ENCODE measurements around the gene SNRNP70. TPM values are rescaled to one million over a fixed set of nuclear protein-coding genes. Genes with fewer than 3 reads are reported as not detected.

Gene SNRNP70
- total RNA-seq, 6 experiments from 2014 or later: 80.8 to 187 (median 123) TPM

- H3K4me3 ChIP-seq: peak overlapping the region; percentile 68 to 73 (median 69)
- no peaks in the 10 kb centered on the region for H3K36me3 ChIP-seq
- intact Hi-C loops (cut with DNase I): no loop called here
- no peaks in the 10 kb centered on the region for H3K27me3 ChIP-seq
- TF ChIP-seq POLR2A (IDR thresholded peaks at IDR 0.05): peak; percentile 47
- TF ChIP-seq CTCF (IDR thresholded peaks at IDR 0.05): no peak
- peaks cover 0 to 14% (median 2%) of the 10 kb centered on the region in 4 donors for H3K4me1 ChIP-seq
- peak; percentile 76 to 82 (median 78) for ATAC-seq
- DNase-seq: peak; percentile 97 to 99 (median 99)
- WGBS (ENCODE audit: insufficient coverage, low coverage, low lambda C conversion rate, missing lambda C conversion rate): 13% methylated on average over 17 of the region's 49 CpGs
- no peaks in the 10 kb centered on the region for H3K9me3 ChIP-seq
- H3K27ac ChIP-seq: peak overlapping the region; percentile 86 to 93 (median 88)
Measured at GRCh38 chr19:49148784-49149651, 63.8 kb downstream of the SNRNP70 start.

GRCh38 chr19:49149652-49150105 is 64.4 kb downstream of the SNRNP70 start:
- Histone ChIP-seq H3K4me1 (peaks cover 0 to 14% (median 2%) of the 10 kb centered on the region in 4 donors), H3K4me3 (peak overlapping the region; percentile 68 to 73 (median 69)), H3K27me3 (no peaks in the 10 kb centered on the region), H3K36me3 (no peaks in the 10 kb centered on the region), H3K27ac (peak overlapping the region; percentile 86 to 93 (median 88)), H3K9me3 (no peaks in the 10 kb centered on the region)
- 2% methylated on average over 10 of the region's 23 CpGs for WGBS (ENCODE audit: insufficient coverage, low coverage, low lambda C conversion rate, missing lambda C conversion rate)
- TF ChIP-seq CTCF (IDR thresholded peaks at IDR 0.05) (no peak), POLR2A (IDR thresholded peaks at IDR 0.05) (no peak)
- peak in 2 of 3 donors; percentile 46 to 74 for DNase-seq
- intact Hi-C loops (cut with DNase I): no loop called here
- peak; percentile 29 to 41 (median 34) for ATAC-seq

GRCh38 chr19:49150106-49150943 is 65.1 kb downstream of the SNRNP70 start:
- DNase-seq: peak; percentile 90 to 95 (median 93)
- Histone ChIP-seq H3K36me3 (no peaks in the 10 kb centered on the region), H3K27me3 (no peaks in the 10 kb centered on the region), H3K4me3 (peak overlapping the region; percentile 68 to 73 (median 69)), H3K4me1 (peaks cover 0 to 14% (median 2%) of the 10 kb centered on the region in 4 donors), H3K9me3 (no peaks in the 10 kb centered on the region), H3K27ac (peak overlapping the region; percentile 86 to 93 (median 88))
- TF ChIP-seq POLR2A (IDR thresholded peaks at IDR 0.05): peak; percentile 82
- TF ChIP-seq CTCF (IDR thresholded peaks at IDR 0.05): no peak
- ATAC-seq: peak; percentile 79 to 88 (median 86)
- intact Hi-C loops (cut with DNase I): no loop called here
- under 1% methylated on average over 23 of the region's 75 CpGs for WGBS (ENCODE audit: insufficient coverage, low coverage, low lambda C conversion rate, missing lambda C conversion rate)

- DNase-seq (no peak), ATAC-seq (no peak)
- H3K4me3 ChIP-seq: peak overlapping the region; percentile 68 to 73 (median 69)
- H3K27me3 ChIP-seq: no peaks in the 10 kb centered on the region
- no peak for TF ChIP-seq CTCF (IDR thresholded peaks at IDR 0.05)
- TF ChIP-seq POLR2A (IDR thresholded peaks at IDR 0.05): no peak
- H3K27ac ChIP-seq: peak overlapping the region; percentile 86 to 93 (median 88)
- peaks cover 0 to 14% (median 2%) of the 10 kb centered on the region in 4 donors for H3K4me1 ChIP-seq
- intact Hi-C loops (cut with DNase I): no loop called here
- no peaks in the 10 kb centered on the region for H3K36me3 ChIP-seq
- 23% methylated on average over 5 of the region's 16 CpGs for WGBS (ENCODE audit: insufficient coverage, low coverage, low lambda C conversion rate, missing lambda C conversion rate)
- H3K9me3 ChIP-seq: no peaks in the 10 kb centered on the region
Measured at GRCh38 chr19:49150944-49151243, 65.6 kb downstream of the SNRNP70 start.
